Measurements from ENCODE around the gene DHRS7C.

- no peak for TF ChIP-seq CTCF (IDR thresholded peaks at IDR 0.05; ENCODE audit: insufficient read depth, low read length, poor library complexity, severe bottlenecking)
- TF ChIP-seq EZH2phosphoT487 (conservative IDR thresholded peaks at IDR 0.05; ENCODE audit: low read length) = no peak
Measured at GRCh38 chr17:9771465-9771864, 19.9 kb downstream of the DHRS7C start.

Measured in SU-DHL-6 (cell line).